Measurements from ENCODE around the gene ZNF844.
"Not testable (repeated sequence)": the region's sequence is repeated elsewhere in the genome, so short reads cannot be mapped to it uniquely, and the experiment has no call there.

The ZNF844 gene

DNA sequence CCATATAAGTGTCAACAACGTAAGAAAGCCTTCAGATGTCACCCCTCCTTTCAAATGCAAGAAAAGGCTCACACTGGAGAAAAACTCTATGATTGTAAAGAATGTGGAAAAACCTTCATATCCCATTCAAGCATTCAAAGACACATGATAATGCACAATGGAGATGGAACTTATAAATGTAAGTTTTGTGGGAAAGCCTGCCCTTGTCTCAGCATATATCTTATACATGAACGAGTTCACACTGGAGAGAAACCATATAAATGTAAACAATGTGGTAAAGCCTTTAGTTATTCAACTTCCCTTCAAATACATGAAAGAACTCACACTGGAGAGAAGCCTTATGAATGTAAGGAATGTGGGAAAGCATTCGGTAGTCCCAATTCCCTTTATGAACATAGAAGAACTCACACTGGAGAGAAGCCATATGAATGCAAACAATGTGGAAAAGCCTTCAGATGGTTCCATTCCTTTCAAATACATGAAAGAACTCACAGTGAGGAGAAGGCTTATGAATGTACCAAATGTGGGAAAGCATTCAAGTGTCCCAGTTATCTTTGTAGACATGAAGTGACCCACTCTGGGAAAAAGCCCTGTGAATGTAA lies 11.1 kb downstream of the ZNF844 start:
- TF ChIP-seq, protein P1, sequence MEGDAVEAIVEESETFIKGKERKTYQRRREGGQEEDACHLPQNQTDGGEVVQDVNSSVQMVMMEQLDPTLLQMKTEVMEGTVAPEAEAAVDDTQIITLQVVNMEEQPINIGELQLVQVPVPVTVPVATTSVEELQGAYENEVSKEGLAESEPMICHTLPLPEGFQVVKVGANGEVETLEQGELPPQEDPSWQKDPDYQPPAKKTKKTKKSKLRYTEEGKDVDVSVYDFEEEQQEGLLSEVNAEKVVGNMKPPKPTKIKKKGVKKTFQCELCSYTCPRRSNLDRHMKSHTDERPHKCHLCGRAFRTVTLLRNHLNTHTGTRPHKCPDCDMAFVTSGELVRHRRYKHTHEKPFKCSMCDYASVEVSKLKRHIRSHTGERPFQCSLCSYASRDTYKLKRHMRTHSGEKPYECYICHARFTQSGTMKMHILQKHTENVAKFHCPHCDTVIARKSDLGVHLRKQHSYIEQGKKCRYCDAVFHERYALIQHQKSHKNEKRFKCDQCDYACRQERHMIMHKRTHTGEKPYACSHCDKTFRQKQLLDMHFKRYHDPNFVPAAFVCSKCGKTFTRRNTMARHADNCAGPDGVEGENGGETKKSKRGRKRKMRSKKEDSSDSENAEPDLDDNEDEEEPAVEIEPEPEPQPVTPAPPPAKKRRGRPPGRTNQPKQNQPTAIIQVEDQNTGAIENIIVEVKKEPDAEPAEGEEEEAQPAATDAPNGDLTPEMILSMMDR (IDR thresholded peaks at IDR 0.05) = no peak
- peak overlapping the region; percentile 1 for H3K4me3 ChIP-seq
- DNase-seq (ENCODE audit: low spot score) = no peak
- no peak overlapping the region for H3K27ac ChIP-seq

DNA sequence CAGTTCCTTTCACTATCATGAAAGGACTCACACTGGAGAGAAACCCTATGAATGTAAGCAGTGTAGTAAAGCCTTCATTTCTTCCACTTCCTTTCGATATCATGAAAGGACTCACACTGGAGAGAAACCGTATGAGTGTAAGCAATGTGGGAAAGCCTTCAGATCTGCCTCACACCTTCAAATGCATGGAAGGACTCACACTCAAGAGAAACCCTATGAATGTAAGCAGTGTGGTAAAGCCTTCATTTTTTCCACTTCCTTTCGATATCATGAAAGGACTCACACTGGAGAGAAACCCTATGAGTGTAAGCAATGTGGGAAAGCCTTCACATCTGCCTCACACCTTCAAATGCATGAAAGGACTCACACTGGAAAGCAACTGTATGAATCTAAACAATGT lies 11.8 kb downstream of the ZNF844 start:
- peak overlapping the region; percentile 1 for H3K4me3 ChIP-seq
- H3K27ac ChIP-seq; DNase-seq (ENCODE audit: low spot score): not testable (repeated sequence)

GRCh38 chr19:12077375-12077774 lies 12.8 kb downstream of the ZNF844 start:
- TF ChIP-seq, protein P1 (IDR thresholded peaks at IDR 0.05) = no peak
- no peak for DNase-seq (ENCODE audit: low spot score)
- Histone ChIP-seq H3K27ac (no peak overlapping the region), H3K4me3 (peak overlapping the region; percentile 1)

DNA sequence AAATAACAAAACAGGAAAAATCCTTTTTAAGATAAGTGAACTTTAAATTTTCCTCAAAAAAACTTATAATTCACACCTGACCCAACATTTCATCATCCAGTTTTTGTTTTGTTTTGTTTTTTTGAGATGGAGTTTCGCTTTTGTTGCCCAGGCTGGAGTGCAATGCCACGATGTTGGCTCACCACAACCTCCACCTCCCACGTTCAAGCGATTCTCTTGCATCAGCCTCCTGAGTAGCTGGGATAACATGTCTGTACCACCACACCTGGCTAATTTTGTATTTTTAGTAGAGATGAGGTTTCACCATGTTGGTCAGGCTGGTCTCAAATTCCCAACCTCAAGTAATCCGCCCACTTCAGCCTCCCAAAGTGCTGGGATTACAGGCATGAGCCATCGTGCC lies 18.8 kb downstream of the ZNF844 start:
- DNase-seq (ENCODE audit: low spot score); H3K4me3 ChIP-seq; H3K27ac ChIP-seq: not testable (repeated sequence)

- no peak overlapping the region for H3K27ac ChIP-seq
- no peak for DNase-seq (ENCODE audit: low spot score)
- H3K4me3 ChIP-seq = no peak overlapping the region
- TF ChIP-seq, protein P1 (IDR thresholded peaks at IDR 0.05) = no peak
Observed at GRCh38 chr19:12085074-12085818, 20.7 kb downstream of the ZNF844 start.

DNA sequence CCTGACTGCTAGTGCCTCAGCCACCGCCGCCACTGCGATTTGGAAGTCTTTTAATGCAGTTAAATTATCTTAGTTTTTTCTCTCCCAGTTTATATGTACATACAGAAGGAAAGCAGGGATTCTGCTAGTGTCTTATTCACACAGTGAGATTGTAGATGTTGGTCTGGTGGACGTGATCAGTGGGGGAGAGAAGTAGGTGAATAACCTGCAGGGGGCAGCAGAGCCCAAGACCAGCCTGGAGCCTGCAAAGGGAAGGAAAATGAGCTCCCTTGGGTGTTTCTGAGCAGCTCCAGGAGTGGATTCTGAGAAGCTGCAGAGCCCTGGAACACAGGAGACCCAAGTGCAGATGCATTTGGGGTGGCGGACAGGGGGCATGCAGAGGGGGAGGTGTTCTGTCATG lies 26.3 kb downstream of the ZNF844 start:
- H3K27ac ChIP-seq = no peak overlapping the region
- DNase-seq (ENCODE audit: low spot score) = peak; percentile 73
- no peak overlapping the region for H3K4me3 ChIP-seq
- TF ChIP-seq, protein P1 (IDR thresholded peaks at IDR 0.05) = peak; percentile 35

DNA sequence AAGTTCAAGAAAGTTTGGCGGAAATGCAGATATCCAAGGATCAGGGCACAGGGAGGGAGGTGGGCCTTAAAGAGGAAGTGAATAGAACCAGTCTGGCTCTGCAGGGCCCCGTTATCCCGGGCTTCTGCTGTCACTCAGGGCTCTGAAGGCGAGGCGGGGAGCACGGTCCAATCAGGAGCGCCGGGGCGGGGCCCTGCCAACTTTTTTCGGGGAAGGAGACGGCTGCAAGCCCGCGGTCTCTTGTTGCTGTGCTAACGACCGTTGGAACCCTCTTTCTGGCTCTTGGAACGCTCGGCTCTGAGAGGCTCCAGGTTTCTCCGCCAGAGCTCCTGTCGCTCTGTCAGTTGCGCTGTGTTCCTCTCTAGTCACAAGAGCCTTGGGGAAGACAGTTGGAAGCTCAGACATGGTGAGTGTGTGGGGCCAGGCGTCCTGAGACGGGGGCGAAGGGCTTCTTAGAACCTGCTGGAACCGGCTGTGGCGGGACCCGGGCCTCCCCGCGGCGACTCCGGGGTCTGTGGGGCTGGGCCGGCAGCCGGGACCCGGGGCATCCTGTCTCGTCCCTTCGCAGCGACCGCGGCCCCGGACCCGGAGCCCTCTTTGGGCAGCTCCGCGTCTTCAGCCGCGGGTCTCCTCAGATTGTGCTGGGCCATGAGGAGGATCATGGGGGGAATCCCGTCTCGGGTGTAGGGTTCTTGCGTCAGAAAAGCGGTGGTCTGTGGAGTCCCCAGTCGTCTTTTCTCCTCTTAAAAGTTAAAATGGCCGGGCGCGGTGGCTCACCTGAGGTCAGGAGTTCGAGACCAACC lies 27.7 kb downstream of the ZNF844 start:
- DNase-seq (ENCODE audit: low spot score) = peak; percentile 86
- Histone ChIP-seq H3K4me3 (peak overlapping the region; percentile 88), H3K27ac (peak overlapping the region; percentile 70 to 84)
- TF ChIP-seq, protein P1 (IDR thresholded peaks at IDR 0.05) = no peak

Measured in coronary artery (tissue), 2 donors.